Measurements from ENCODE around the gene IFNG. TPM values are rescaled to one million over a fixed set of nuclear protein-coding genes. Genes with fewer than 3 reads are reported as not detected.

Gene IFNG
- total and polyA plus RNA-seq, 2 donors: not detected

DNA sequence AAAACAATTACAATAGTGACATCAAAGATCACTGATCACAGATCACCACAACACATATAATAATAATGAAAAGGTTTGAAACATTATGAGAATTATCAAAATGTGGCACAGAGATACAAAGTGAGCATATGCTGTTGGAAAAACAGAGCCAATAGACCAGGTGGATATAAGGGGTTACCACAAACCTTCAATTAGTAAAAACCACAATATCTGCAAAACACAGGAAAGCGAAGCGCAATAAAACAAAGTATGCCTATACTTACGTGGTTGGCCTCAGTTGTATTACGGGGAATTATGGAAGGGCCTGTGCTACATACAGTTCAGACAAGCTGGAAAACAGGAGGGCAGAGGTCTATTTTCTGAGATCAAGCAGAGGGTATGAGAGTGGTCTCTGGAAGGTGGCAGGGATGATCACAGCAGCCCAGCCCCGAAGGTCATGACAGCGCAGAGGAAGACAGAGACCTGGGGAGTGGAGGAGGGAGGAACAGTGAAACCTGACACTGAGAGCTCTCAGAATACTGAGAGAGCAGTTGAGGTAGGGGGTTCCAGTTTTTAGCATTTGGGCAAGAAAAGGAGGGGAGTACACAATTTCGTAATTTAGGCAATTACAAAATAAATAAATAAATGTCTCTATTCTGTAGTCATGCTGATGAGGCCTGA lies 41.3 kb downstream of the IFNG start:
- Histone ChIP-seq H3K36me3 (ENCODE audit: insufficient read depth) (no peaks in the 10 kb centered on the region), H3K4me1 (ENCODE audit: insufficient read depth) (no peaks in the 10 kb centered on the region), H3K27ac (ENCODE audit: low read depth) (no peak overlapping the region), H3K4me3 (ENCODE audit: low read depth, low read length) (no peak overlapping the region)
- DNase-seq (ENCODE audit: extremely low spot score): no peak
- 71% methylated on average over 7 of the region's 7 CpGs for WGBS

DNA sequence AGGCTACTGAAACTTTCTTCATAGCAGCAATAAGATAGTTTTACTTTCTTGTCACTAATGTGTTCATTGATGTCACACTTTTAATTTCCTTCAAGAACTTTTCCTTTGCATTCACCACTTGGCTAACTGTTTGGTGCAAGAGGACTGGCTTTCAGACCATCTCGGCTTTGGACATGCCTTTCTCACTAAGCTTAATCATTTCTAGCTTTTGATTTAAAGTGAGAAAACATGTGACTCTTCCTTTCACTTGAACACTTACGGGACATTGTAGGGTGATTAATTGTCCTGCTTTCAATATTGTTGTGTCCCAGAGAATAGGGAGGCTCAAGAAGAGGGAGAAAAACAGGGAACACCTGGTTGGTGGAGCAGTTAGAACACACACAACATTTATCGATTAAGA lies 41.9 kb downstream of the IFNG start:
- DNase-seq (ENCODE audit: extremely low spot score): no peak
- WGBS: 81% methylated on average over 3 of the region's 3 CpGs
- no peaks in the 10 kb centered on the region for H3K4me1 ChIP-seq (ENCODE audit: insufficient read depth)
- no peak overlapping the region for H3K27ac ChIP-seq (ENCODE audit: low read depth)
- no peak overlapping the region for H3K4me3 ChIP-seq (ENCODE audit: low read depth, low read length)
- H3K36me3 ChIP-seq (ENCODE audit: insufficient read depth): no peaks in the 10 kb centered on the region

DNA sequence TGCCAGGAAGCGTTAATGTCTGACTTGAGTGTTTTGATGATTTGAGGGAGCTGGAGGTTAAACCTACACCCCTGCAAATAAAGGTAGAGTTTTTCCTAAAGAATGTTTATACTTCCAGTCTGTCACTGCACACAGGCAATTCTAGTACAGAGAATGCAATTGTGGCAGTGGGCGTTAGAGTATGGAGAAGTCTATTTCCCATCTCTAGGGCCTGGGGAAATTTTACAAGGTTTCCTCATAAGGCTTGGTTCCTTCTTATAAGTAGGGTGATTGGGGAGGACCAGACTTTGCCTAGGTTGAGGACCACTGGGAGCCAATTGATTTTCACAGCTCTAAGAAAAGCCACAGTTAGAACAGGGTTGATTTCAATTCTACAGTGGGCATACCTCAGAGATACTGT lies 44.3 kb downstream of the IFNG start:
- H3K4me3 ChIP-seq (ENCODE audit: low read depth, low read length): no peak overlapping the region
- DNase-seq (ENCODE audit: extremely low spot score): no peak
- no peaks in the 10 kb centered on the region for H3K36me3 ChIP-seq (ENCODE audit: insufficient read depth)
- no peak overlapping the region for H3K27ac ChIP-seq (ENCODE audit: low read depth)
- H3K4me1 ChIP-seq (ENCODE audit: insufficient read depth): no peaks in the 10 kb centered on the region
- WGBS: 73% methylated on average over 2 of the region's 2 CpGs

DNA sequence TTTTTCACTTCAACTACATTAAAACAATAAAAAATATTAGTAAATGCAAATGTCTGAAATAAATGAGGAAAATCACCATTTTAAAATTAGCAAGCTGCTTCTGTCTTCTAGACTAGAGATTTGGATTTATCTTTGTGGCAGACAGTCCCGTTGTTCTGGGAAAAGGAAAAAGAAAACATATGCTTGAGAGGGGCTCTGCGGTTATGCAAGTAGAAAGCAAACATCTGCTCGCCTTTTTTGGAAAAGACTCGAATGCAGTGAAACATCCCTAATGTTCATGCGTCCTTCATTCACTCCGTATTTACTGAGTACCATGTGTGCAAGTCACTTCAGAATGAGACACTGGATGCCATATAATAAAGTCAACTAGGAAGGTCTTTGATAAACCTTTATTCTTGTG lies 44.9 kb downstream of the IFNG start:
- no peak for DNase-seq (ENCODE audit: extremely low spot score)
- Histone ChIP-seq H3K36me3 (ENCODE audit: insufficient read depth) (no peaks in the 10 kb centered on the region), H3K27ac (ENCODE audit: low read depth) (no peak overlapping the region), H3K4me3 (ENCODE audit: low read depth, low read length) (no peak overlapping the region), H3K4me1 (ENCODE audit: insufficient read depth) (no peaks in the 10 kb centered on the region)
- 63% methylated on average over 6 of the region's 6 CpGs for WGBS

DNA sequence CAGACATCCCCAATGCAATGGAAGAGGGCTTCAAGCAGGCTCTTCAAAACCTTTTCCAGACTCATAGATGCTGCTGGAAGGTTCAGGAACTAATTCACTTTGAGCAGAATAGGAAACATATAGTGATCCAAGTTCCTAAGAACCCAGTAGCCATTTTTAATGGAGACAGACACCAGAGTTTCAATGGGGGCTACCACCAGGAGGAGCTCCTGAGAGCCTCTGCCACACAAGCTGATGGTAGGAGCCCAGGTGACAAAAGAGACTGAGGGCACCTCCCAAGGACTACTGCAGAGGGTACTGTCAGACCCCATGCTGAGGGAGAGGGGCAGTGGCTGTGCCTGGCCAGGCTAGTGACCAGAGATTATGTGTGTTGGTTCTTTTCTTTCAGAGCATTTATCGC lies 45.9 kb downstream of the IFNG start:
- H3K27ac ChIP-seq (ENCODE audit: low read depth): no peak overlapping the region
- no peaks in the 10 kb centered on the region for H3K4me1 ChIP-seq (ENCODE audit: insufficient read depth)
- no peak overlapping the region for H3K4me3 ChIP-seq (ENCODE audit: low read depth, low read length)
- no peaks in the 10 kb centered on the region for H3K36me3 ChIP-seq (ENCODE audit: insufficient read depth)
- WGBS: 61% methylated on average over 1 of the region's 1 CpG
- DNase-seq (ENCODE audit: extremely low spot score): no peak

DNA sequence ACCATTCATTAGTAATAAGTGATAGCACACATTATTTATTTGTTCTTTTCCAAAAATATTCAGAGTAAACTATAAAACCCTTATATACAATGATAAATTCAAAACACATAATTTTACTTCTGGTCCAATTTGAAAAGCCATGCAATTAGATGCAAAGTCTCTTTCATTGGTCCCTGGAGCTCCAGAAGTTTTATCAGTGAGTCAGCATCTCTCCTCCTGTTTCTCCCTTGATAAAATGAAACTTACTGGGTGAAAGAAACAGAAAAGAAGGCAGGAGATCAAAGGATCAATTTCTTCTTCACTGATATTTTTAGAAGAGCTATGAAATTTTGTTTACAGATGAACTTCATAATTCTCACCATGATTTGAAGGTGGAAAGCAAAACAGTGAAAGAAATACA lies 47.5 kb downstream of the IFNG start:
- Histone ChIP-seq H3K27ac (ENCODE audit: low read depth) (no peak overlapping the region), H3K4me3 (ENCODE audit: low read depth, low read length) (no peak overlapping the region), H3K4me1 (ENCODE audit: insufficient read depth) (no peaks in the 10 kb centered on the region), H3K36me3 (ENCODE audit: insufficient read depth) (no peaks in the 10 kb centered on the region)
- DNase-seq (ENCODE audit: extremely low spot score): no peak

DNA sequence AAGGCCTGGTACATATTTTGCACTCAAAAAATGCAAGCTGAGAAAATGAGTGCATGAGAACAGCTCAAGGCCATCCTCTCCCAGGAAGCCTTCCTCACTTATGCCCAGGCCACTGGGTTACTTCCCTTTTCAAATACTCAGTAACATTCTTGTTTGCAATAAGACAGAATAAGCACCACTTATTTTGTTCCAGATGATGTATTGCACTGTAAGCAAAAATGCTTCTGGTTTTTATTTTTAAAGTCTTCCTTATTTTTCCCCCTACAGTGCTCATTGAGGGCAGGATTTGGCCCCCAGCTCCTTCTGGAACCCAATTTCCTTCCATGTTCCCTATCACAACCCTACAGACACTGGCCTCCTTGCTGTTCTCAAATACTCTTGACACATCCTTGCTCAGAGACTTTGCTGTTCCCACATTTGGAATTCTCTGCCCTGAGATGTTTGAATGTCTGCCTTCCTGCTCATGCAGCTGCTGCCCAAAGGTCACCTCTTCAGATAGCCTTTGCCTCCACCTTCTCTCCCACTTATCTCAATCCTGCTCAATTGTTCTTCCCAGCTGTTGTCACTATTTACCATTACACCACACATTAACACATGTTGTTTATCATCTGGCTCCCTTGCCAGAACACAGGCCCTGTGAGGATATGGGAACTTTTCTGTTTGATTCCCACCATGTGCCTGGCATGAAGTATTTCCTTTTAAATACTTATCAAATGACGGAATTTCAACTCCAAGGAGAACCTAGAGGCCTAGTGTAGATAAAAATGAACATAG lies 49.9 kb downstream of the IFNG start:
- Histone ChIP-seq H3K27ac (ENCODE audit: low read depth) (no peak overlapping the region), H3K36me3 (ENCODE audit: insufficient read depth) (no peaks in the 10 kb centered on the region), H3K4me1 (ENCODE audit: insufficient read depth) (no peaks in the 10 kb centered on the region), H3K4me3 (ENCODE audit: low read depth, low read length) (no peak overlapping the region)
- DNase-seq (ENCODE audit: extremely low spot score): no peak
- WGBS: 50% methylated on average over 1 of the region's 1 CpG

DNA sequence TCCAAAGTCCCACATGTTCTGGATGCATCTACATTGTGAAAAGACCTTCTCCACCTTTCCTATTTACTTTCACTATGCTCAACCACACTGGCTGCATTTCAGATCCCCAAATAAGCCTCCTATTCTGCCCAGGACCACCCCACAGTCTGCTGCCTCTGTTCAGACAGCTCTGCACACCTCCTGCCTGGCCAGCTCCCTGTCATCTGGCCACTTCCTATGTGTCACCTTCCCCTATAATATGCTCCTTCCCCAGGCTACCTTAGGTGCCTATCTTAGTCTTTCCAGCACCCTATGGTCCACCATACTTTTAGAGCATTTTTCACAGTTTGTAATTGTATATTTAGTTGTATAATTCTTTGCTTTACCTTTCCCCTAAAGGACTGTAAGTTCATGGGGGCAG lies 50.5 kb downstream of the IFNG start:
- Histone ChIP-seq H3K36me3 (ENCODE audit: insufficient read depth) (no peaks in the 10 kb centered on the region), H3K4me1 (ENCODE audit: insufficient read depth) (no peaks in the 10 kb centered on the region), H3K27ac (ENCODE audit: low read depth) (no peak overlapping the region), H3K4me3 (ENCODE audit: low read depth, low read length) (no peak overlapping the region)
- DNase-seq (ENCODE audit: extremely low spot score): no peak

DNA sequence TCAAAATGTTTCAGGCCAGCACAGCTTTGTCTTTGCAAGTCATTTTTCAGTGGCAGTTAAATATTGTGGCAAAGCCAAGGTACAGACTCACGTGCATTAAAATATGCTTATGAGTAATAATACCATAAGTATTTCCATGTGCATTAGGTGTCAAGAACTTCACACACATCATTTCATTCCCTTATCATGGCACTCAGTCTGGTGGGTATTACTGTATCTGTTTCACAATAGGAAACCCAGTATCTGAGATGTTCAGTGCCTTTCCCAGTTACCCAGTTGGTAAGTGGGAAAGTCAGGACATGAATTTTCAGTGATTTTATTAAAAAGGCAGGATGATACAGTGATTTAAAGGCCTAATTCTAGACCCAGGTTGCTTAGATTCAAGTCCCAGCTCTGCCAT lies 52.9 kb downstream of the IFNG start:
- DNase-seq (ENCODE audit: extremely low spot score): no peak
- no peak overlapping the region for H3K27ac ChIP-seq (ENCODE audit: low read depth)
- no peaks in the 10 kb centered on the region for H3K4me1 ChIP-seq (ENCODE audit: insufficient read depth)
- H3K36me3 ChIP-seq (ENCODE audit: insufficient read depth): no peaks in the 10 kb centered on the region
- WGBS: 95% methylated on average over 1 of the region's 1 CpG
- no peak overlapping the region for H3K4me3 ChIP-seq (ENCODE audit: low read depth, low read length)

DNA sequence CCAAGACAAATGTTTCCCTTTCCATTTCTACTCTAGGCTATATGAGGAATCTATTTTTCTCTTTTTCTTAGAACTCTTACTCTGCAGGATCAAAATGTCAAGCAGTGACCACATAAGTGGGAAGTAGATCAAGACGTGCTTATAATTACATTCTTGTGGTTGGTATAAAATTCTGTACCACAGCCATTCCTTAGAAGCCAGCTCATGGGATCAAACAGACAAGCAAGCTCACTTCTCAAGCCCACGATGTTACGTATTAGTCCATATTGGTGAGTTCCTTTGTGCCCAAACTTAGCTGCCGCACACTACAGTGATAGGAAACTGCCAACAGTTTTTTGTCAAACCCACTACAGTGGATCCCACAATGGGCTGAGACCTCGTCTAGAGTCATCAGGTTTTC lies 53.4 kb downstream of the IFNG start:
- 59% methylated on average over 5 of the region's 5 CpGs for WGBS
- H3K36me3 ChIP-seq (ENCODE audit: insufficient read depth): no peaks in the 10 kb centered on the region
- no peak overlapping the region for H3K27ac ChIP-seq (ENCODE audit: low read depth)
- no peak overlapping the region for H3K4me3 ChIP-seq (ENCODE audit: low read depth, low read length)
- H3K4me1 ChIP-seq (ENCODE audit: insufficient read depth): no peaks in the 10 kb centered on the region
- DNase-seq (ENCODE audit: extremely low spot score): no peak

Other genes starting within 250 kb of the IFNG start
- 0.32 TPM for gene IFNG-AS1, start 170.3 kb downstream of the IFNG start, total RNA-seq
- gene IFNG-AS1, start 170.3 kb downstream of the IFNG start, polyA plus RNA-seq: not detected
- not detected for gene IL26, start 66.1 kb upstream of the IFNG start, total RNA-seq
- 0.10 TPM for gene IL26, start 66.1 kb upstream of the IFNG start, polyA plus RNA-seq
- not detected for gene IL22, start 93.9 kb upstream of the IFNG start, total RNA-seq
- not detected for gene IL22, start 93.9 kb upstream of the IFNG start, polyA plus RNA-seq
- gene MDM1, start 172.6 kb upstream of the IFNG start, total RNA-seq: 60.7 TPM
- gene MDM1, start 172.6 kb upstream of the IFNG start, polyA plus RNA-seq: 22.5 TPM